IPS-18a (cell line): ENCODE data around the gene CACNB4.
"Not testable (repeated sequence)": the region's sequence is repeated elsewhere in the genome, so short reads cannot be mapped to it uniquely, and the experiment has no call there.

ENCODE experiments used
- H3K27ac ChIP-seq: one replicate; pipeline ENCODE4 v1.5.1; 2013; ENCODE audit warnings: low read length
- H3K27me3 ChIP-seq: one replicate; pipeline ENCODE4 v1.6.1; 2013; ENCODE audit warnings: mild to moderate bottlenecking, low read length; ENCODE audit not compliant: control insufficient read depth, insufficient read depth
- H3K36me3 ChIP-seq: one replicate; pipeline ENCODE4 v1.6.1; 2013; ENCODE audit warnings: low read depth, low read length; ENCODE audit not compliant: control insufficient read depth
- H3K4me1 ChIP-seq: one replicate; pipeline ENCODE4 v1.6.1; 2013; ENCODE audit warnings: low read depth, low read length; ENCODE audit not compliant: control insufficient read depth
- H3K4me3 ChIP-seq: one replicate; pipeline ENCODE4 v1.5.1; 2013; ENCODE audit warnings: low read length
- H3K9ac ChIP-seq: one replicate; pipeline ENCODE4 v1.6.1; 2013; ENCODE audit warnings: mild to moderate bottlenecking, low read length, moderate library complexity
- H3K9me3 ChIP-seq: one replicate; pipeline ENCODE4 v1.6.1; 2013; ENCODE audit warnings: low read depth, low read length; ENCODE audit not compliant: control insufficient read depth

Gene CACNB4

DNA sequence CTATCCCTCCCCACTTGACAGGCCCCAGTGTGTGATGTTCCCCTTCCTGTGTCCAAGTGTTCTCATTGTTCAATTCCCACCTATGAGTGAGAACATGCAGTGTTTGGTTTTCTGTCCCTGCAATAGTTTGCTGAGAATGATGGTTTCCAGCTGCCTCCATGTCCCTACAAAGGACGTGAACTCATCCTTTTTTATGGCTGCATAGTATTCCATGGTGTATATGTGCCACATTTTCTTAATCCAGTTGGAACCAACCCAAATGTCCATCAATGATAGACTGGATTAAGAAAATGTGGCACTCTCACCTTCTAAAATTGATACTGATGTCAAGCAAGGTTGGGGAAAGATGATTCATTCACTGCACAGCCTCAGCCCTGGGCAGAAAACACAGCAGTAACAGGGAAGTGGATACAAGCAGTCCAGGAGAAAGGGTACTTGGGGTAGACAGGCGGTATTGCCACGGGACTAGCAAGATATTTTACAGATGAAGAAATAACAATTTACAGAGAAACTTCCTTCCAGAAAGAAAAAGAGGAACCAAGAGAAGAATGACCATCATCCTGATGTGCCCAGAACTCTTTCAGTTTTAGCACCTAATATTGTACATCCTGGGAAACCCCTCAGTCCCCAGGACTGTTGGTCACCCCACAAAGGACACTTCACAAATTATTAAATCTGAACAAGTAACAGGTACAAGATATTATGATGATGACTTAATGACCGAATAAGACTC lies 68.1 kb downstream of the CACNB4 start:
- peaks cover 26% of the 10 kb centered on the region for H3K27me3 ChIP-seq
- H3K9ac ChIP-seq, H3K36me3 ChIP-seq, H3K4me3 ChIP-seq, H3K27ac ChIP-seq, H3K9me3 ChIP-seq: not testable (repeated sequence)
- H3K4me1 ChIP-seq = peaks cover 20% of the 10 kb centered on the region

DNA sequence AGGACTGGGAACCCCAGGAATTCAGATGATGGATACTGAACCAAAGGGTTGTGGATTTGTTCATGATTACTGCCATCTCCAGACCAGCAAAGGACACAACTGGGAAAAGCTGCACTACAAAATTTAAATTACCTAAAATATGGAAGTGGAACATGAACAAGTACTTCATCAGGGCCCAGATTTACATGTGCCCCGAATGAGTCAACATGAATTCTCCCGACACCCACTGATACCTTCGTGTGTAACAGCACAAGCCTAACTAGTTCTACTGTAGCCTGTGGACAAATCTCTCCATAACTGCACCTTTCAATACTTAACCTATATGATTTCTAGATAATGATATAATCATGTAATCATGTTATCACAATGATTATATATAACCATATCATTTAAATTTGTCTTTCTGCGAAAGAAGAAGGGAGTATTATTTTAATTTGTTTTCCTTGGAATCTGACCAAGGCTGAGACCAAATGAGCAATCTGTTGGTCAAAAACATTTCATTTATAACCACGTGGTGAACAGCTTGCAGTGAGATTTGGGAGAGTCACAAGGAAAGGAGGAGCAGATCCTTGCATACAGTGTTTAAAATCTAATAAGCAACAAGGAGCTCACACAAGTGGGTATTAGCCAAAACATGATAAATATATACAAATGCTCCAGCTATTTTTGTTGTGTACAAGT lies 70.5 kb downstream of the CACNB4 start:
- Histone ChIP-seq H3K4me3 (no peak overlapping the region), H3K27me3 (peaks cover 15% of the 10 kb centered on the region), H3K36me3 (no peaks in the 10 kb centered on the region), H3K27ac (no peak overlapping the region), H3K4me1 (peaks cover 4% of the 10 kb centered on the region), H3K9ac (no peak overlapping the region), H3K9me3 (no peaks in the 10 kb centered on the region)

- Histone ChIP-seq H3K9ac (no peak overlapping the region), H3K36me3 (no peaks in the 10 kb centered on the region), H3K27me3 (no peaks in the 10 kb centered on the region), H3K27ac (no peak overlapping the region), H3K9me3 (no peaks in the 10 kb centered on the region), H3K4me3 (peak overlapping the region; percentile 52), H3K4me1 (no peaks in the 10 kb centered on the region)
Observed at GRCh38 chr2:152025678-152026287, 73.1 kb downstream of the CACNB4 start.

GRCh38 chr2:152024477-152024876 lies 74.4 kb downstream of the CACNB4 start:
- Histone ChIP-seq H3K27me3 (no peaks in the 10 kb centered on the region), H3K27ac (no peak overlapping the region), H3K9me3 (no peaks in the 10 kb centered on the region), H3K4me3 (no peak overlapping the region), H3K4me1 (no peaks in the 10 kb centered on the region), H3K9ac (no peak overlapping the region), H3K36me3 (no peaks in the 10 kb centered on the region)

- H3K27me3 ChIP-seq = no peaks in the 10 kb centered on the region
- no peak overlapping the region for H3K27ac ChIP-seq
- H3K4me1 ChIP-seq = no peaks in the 10 kb centered on the region
- H3K9me3 ChIP-seq = no peaks in the 10 kb centered on the region
- H3K36me3 ChIP-seq = no peaks in the 10 kb centered on the region
- no peak overlapping the region for H3K4me3 ChIP-seq
- no peak overlapping the region for H3K9ac ChIP-seq
Observed at GRCh38 chr2:152022090-152022489, 76.8 kb downstream of the CACNB4 start.

DNA sequence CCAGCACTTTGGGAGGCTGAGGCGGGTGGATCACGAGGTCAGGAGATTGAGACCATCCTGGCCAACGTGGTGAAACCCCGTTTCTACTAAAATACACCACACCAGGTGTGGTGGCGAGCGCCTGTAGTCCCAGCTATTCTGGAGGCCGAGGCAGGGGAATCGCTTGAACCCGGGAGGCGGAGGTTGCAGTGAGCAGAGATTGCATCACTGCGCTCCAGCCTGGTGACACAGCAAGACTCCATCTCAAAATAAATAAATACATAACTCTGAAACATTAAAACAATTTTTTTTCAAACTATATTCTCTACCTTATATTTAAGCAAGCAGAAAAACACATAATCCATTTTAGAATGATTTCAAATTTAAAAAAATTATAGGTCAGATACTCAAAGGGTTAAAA lies 77.8 kb downstream of the CACNB4 start:
- not testable (repeated sequence) for H3K9me3 ChIP-seq

DNA sequence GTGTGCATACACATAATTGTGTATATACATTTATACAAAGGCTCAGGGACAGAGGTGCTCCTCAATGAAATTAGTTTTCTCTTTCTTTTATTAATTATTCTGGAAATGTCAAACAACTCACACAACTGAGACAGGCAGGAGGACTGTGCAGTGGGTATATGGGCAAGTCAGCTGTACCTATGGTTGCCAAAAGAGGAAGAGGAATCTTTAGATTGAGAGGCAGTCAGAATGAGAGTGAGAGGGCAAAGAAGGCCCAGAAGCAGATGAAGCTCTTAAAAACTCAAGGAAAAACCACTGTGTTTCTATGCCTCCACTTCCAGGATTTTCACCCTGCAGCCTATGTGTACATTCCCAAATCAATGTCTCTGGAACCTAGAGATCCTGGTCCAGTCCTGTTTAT lies 79.1 kb downstream of the CACNB4 start:
- Histone ChIP-seq H3K27ac (no peak overlapping the region), H3K9me3 (no peaks in the 10 kb centered on the region), H3K27me3 (no peaks in the 10 kb centered on the region), H3K9ac (no peak overlapping the region), H3K4me3 (no peak overlapping the region), H3K4me1 (no peaks in the 10 kb centered on the region), H3K36me3 (no peaks in the 10 kb centered on the region)

More for the DNA sequence above, 77.8 kb downstream of the CACNB4 start:
- not testable (repeated sequence) for H3K27me3 ChIP-seq, H3K4me1 ChIP-seq, H3K4me3 ChIP-seq, H3K27ac ChIP-seq, H3K36me3 ChIP-seq, H3K9ac ChIP-seq

GRCh38 chr2:152016181-152017120 lies 82.4 kb downstream of the CACNB4 start:
- H3K9ac ChIP-seq = no peak overlapping the region
- H3K36me3 ChIP-seq = no peaks in the 10 kb centered on the region
- no peak overlapping the region for H3K27ac ChIP-seq
- H3K4me3 ChIP-seq = no peak overlapping the region
- H3K27me3 ChIP-seq = no peaks in the 10 kb centered on the region
- H3K9me3 ChIP-seq = no peaks in the 10 kb centered on the region
- no peaks in the 10 kb centered on the region for H3K4me1 ChIP-seq

DNA sequence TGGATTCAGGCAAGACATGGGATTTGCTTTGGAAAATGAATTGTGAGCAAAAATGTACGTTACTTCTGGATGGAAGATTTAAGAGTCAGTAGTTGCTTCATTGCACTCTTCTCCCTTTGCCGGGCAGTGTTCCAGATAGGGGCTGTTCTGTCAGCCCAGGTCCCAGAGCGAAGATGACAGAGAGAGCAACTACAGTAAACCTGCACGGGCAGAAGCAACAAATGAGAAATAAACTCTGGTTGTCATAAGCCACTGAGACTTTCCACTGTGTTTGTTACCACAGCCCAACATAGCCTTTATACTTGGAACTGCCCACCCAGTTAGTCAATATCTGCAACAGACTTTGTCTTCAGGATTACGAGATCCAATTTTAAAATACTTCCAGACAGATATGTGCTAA lies 83.3 kb downstream of the CACNB4 start:
- Histone ChIP-seq H3K4me3 (no peak overlapping the region), H3K9me3 (no peaks in the 10 kb centered on the region), H3K36me3 (no peaks in the 10 kb centered on the region), H3K27me3 (no peaks in the 10 kb centered on the region), H3K9ac (no peak overlapping the region), H3K4me1 (no peaks in the 10 kb centered on the region), H3K27ac (no peak overlapping the region)

DNA sequence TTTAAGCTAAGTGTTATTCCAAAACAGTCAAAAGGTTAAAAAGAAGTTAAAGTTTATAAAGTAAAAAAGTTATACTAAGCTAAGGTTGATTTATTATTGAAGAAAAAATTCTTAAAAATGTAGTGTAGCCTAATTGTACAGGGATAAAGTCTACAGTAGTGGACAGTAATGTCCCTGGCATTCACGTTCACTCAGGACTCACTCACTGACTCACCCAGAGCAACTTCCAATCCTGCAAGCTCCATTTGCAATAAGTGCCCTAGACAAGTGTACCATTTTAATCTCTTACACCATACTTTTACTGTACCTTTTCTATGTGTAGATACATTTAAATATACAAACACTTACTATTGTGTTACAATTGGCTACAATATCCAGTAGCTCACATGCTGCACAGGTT lies 86.1 kb downstream of the CACNB4 start:
- H3K27ac ChIP-seq = no peak overlapping the region
- no peak overlapping the region for H3K4me3 ChIP-seq
- no peak overlapping the region for H3K9ac ChIP-seq
- no peaks in the 10 kb centered on the region for H3K4me1 ChIP-seq
- no peaks in the 10 kb centered on the region for H3K36me3 ChIP-seq
- H3K27me3 ChIP-seq = no peaks in the 10 kb centered on the region
- no peaks in the 10 kb centered on the region for H3K9me3 ChIP-seq

DNA sequence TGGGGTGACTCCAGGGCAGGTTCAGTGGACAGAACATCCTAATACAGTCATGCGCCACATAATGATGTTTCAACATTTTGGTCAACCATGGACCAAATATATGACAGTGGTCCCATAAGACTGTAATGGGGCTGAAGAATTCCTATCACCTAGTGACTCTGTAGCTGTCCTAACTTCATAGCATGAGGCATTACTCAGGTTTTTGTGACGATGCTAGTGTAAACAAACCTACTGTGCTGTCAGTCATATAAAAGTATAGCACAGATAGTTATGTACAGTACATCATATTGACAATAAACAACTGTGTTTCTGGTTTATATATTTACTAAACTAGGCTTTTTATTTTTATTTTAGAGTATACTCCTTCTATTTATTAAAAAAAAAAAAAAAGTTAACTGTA lies 87.1 kb downstream of the CACNB4 start:
- Histone ChIP-seq H3K27me3 (no peaks in the 10 kb centered on the region), H3K9ac (no peak overlapping the region), H3K4me3 (no peak overlapping the region), H3K27ac (no peak overlapping the region), H3K4me1 (no peaks in the 10 kb centered on the region), H3K9me3 (no peaks in the 10 kb centered on the region), H3K36me3 (no peaks in the 10 kb centered on the region)
